Muscle of arm (tissue), 14 donors: ENCODE data around the gene GABRA1. TPM values are rescaled to one million over a fixed set of nuclear protein-coding genes. Genes with fewer than 3 reads are reported as not detected.

Source experiments
- DNase-seq: peaks from one replicate; pipeline ENCODE4 v3.0.0-alpha.2; 2013
- long read RNA-seq, 11 donors: transcript quantifications; one replicate each; lab custom pipeline, GENCODE V29; 2026
- polyA plus RNA-seq, 12 donors: library from polyadenylated mRNA; unstranded; fragments of 120-200 nt; gene quantifications; one replicate each; pipeline ENCODE4 v1.2.1, GENCODE V29; 2013; ENCODE audit not compliant: insufficient read length in 12 of 12

The GABRA1 gene
- polyA plus RNA-seq = under 1 TPM in 5 of 12 donors, not detected in 7; 0.10 to 0.47 (median 0.24) TPM
- long read RNA-seq, donor 1 = 0 reads
- long read RNA-seq, donor 2 = 0 reads
- long read RNA-seq, donor 3 = 0 reads
- long read RNA-seq, donor 4 = 0 reads
- long read RNA-seq, donor 5 = 0 reads
- long read RNA-seq, donor 6 = 0 reads
- long read RNA-seq, donor 7 = 0 reads
- long read RNA-seq, donor 8 = 0 reads
- long read RNA-seq, donor 9 = 0 reads
- long read RNA-seq, donor 10 = 0 reads
- long read RNA-seq, donor 11 = 0 reads

- DNase-seq = no peak
Observed at GRCh38 chr5:161847941-161848391, at the start of gene GABRA1. TSS of gene GABRA1 (plus strand) at chr5:161848120. CDS start at chr5:161850811, 2,691 bp downstream.

- no peak for DNase-seq
Observed at GRCh38 chr5:161799316-161799715, 48.6 kb upstream of the GABRA1 start.

- DNase-seq = no peak
Observed at GRCh38 chr5:161804263-161804662, 43.7 kb upstream of the GABRA1 start.

GRCh38 chr5:161846746-161847145 is 1.2 kb upstream of the GABRA1 start:
- peak; percentile 22 for DNase-seq

GRCh38 chr5:161847447-161847846 is 473 bp upstream of the GABRA1 start:
- no peak for DNase-seq

- DNase-seq = no peak
Observed at GRCh38 chr5:161850491-161850890, 2.6 kb downstream of the GABRA1 start.

GRCh38 chr5:161851691-161852299 is 3.9 kb downstream of the GABRA1 start:
- DNase-seq = peak; percentile 0

- DNase-seq = no peak
Observed at GRCh38 chr5:161857358-161857757, 9.4 kb downstream of the GABRA1 start.

- DNase-seq = no peak
Observed at GRCh38 chr5:161863259-161863658, 15.3 kb downstream of the GABRA1 start.

- DNase-seq = no peak
Observed at GRCh38 chr5:161863811-161864210, 15.9 kb downstream of the GABRA1 start.

- no peak for DNase-seq
Observed at GRCh38 chr5:161865510-161865909, 17.6 kb downstream of the GABRA1 start.

- DNase-seq = no peak
Observed at GRCh38 chr5:161889971-161890370, 42.1 kb downstream of the GABRA1 start.

- DNase-seq = no peak
Observed at GRCh38 chr5:161895514-161895913, 47.6 kb downstream of the GABRA1 start.

- DNase-seq = no peak
Observed at GRCh38 chr5:161897033-161897432, 49.1 kb downstream of the GABRA1 start.

GRCh38 chr5:161899590-161899989 is 51.7 kb downstream of the GABRA1 start:
- DNase-seq = no peak

GRCh38 chr5:161900981-161901380 is 53.1 kb downstream of the GABRA1 start:
- no peak for DNase-seq

GRCh38 chr5:161921781-161922180 is 73.9 kb downstream of the GABRA1 start:
- DNase-seq = no peak

- no peak for DNase-seq
Observed at GRCh38 chr5:161924270-161924669, 76.3 kb downstream of the GABRA1 start.

GRCh38 chr5:161925960-161926359 is 78.0 kb downstream of the GABRA1 start:
- DNase-seq = no peak

GRCh38 chr5:161934486-161934885 is 86.6 kb downstream of the GABRA1 start:
- no peak for DNase-seq

- no peak for DNase-seq
Observed at GRCh38 chr5:161944974-161945373, 97.1 kb downstream of the GABRA1 start.

- no peak for DNase-seq
Observed at GRCh38 chr5:161946911-161947310, 99.0 kb downstream of the GABRA1 start.
